Duodenal mucosa (tissue), 2 donors: Measurements from ENCODE around the gene LCE1A.

ENCODE experiments used
- H3K27ac ChIP-seq: one replicate; pipeline ENCODE4 v1.7.0; 2013; ENCODE audit warnings: low read depth, low read length
- H3K27me3 ChIP-seq, 2 donors: one replicate each; pipeline ENCODE4 v1.7.0; 2013; ENCODE audit warnings: low read length in 2 of 2, control low read depth in 1 of 2; ENCODE audit not compliant: insufficient read depth in 2 of 2, control insufficient read depth in 1 of 2
- H3K36me3 ChIP-seq, 2 donors: one replicate each; pipeline ENCODE4 v1.7.0; 2013; ENCODE audit warnings: low read length in 2 of 2, control low read depth in 1 of 2; ENCODE audit not compliant: insufficient read depth in 2 of 2, control insufficient read depth in 1 of 2
- H3K4me1 ChIP-seq, 2 donors: one replicate each; pipeline ENCODE4 v1.7.0; 2013; ENCODE audit warnings: low read length in 2 of 2, control low read depth in 1 of 2; ENCODE audit not compliant: insufficient read depth in 2 of 2, control insufficient read depth in 1 of 2
- H3K4me3 ChIP-seq, 2 donors: one replicate each; pipeline ENCODE4 v1.7.0; 2013; ENCODE audit warnings: low read length in 2 of 2, low read depth in 1 of 2
- H3K9ac ChIP-seq, 2 donors: one replicate each; pipeline ENCODE4 v1.7.0; 2013; ENCODE audit warnings: low read length in 2 of 2, low read depth in 1 of 2
- H3K9me3 ChIP-seq, 2 donors: one replicate each; pipeline ENCODE4 v1.7.0; 2013; ENCODE audit warnings: low read length in 2 of 2, control low read depth in 1 of 2; ENCODE audit not compliant: control insufficient read depth in 1 of 2

Gene LCE1A

GRCh38 chr1:152827173-152827572, at the start of gene LCE1A:
Gene LCE1A, plus strand, starts transcription at chr1:152827473. Its CDS starts 0 bp downstream, at chr1:152827473.
- H3K4me1 ChIP-seq = no peaks in the 10 kb centered on the region
- H3K4me3 ChIP-seq = no peak within 1 kb of the TSS
- H3K9ac ChIP-seq = no peak within 1 kb of the TSS
- H3K9me3 ChIP-seq = no peaks in the 10 kb centered on the region
- H3K27me3 ChIP-seq = peaks cover 0 to 3% of the 10 kb centered on the region in 2 donors
- no peak within 1 kb of the TSS for H3K27ac ChIP-seq
- no peaks in the 10 kb centered on the region for H3K36me3 ChIP-seq

- no peak overlapping the region for H3K4me3 ChIP-seq
- no peak overlapping the region for H3K9ac ChIP-seq
- H3K27ac ChIP-seq = no peak overlapping the region
- H3K9me3 ChIP-seq = no peaks in the 10 kb centered on the region
- H3K4me1 ChIP-seq = no peaks in the 10 kb centered on the region
- H3K36me3 ChIP-seq = no peaks in the 10 kb centered on the region
- no peaks in the 10 kb centered on the region for H3K27me3 ChIP-seq
These were observed 49.6 kb upstream of the LCE1A start for GRCh38 chr1:152777510-152778137.

- Histone ChIP-seq H3K36me3 (no peaks in the 10 kb centered on the region), H3K4me3 (no peak overlapping the region), H3K9me3 (no peaks in the 10 kb centered on the region), H3K27me3 (no peaks in the 10 kb centered on the region), H3K27ac (no peak overlapping the region), H3K9ac (no peak overlapping the region), H3K4me1 (no peaks in the 10 kb centered on the region)
These were observed 44.2 kb upstream of the LCE1A start for GRCh38 chr1:152783095-152783494.

GRCh38 chr1:152786077-152786476, 41.2 kb upstream of the LCE1A start, which contains the start of gene LCE1E:
Gene LCE1E, plus strand, starts transcription at chr1:152786257. Its CDS starts 1,043 bp downstream, at chr1:152787300.
- H3K9ac ChIP-seq = no peak within 1 kb of the TSS
- H3K9me3 ChIP-seq = no peaks in the 10 kb centered on the region
- H3K4me3 ChIP-seq = no peak within 1 kb of the TSS
- no peaks in the 10 kb centered on the region for H3K4me1 ChIP-seq
- no peaks in the 10 kb centered on the region for H3K27me3 ChIP-seq
- H3K36me3 ChIP-seq = no peaks in the 10 kb centered on the region
- H3K27ac ChIP-seq = no peak within 1 kb of the TSS

- no peak overlapping the region for H3K27ac ChIP-seq
- H3K4me1 ChIP-seq = no peaks in the 10 kb centered on the region
- no peak overlapping the region for H3K9ac ChIP-seq
- no peaks in the 10 kb centered on the region for H3K9me3 ChIP-seq
- no peak overlapping the region for H3K4me3 ChIP-seq
- no peaks in the 10 kb centered on the region for H3K27me3 ChIP-seq
- no peaks in the 10 kb centered on the region for H3K36me3 ChIP-seq
These were observed 31.6 kb upstream of the LCE1A start for GRCh38 chr1:152795686-152796085.

GRCh38 chr1:152796421-152796820, 30.9 kb upstream of the LCE1A start, which contains the start of gene LCE1D:
Gene LCE1D, plus strand, starts transcription at chr1:152796721. Its CDS starts 1,074 bp downstream, at chr1:152797795.
- Histone ChIP-seq H3K27ac (no peak within 1 kb of the TSS), H3K36me3 (no peaks in the 10 kb centered on the region), H3K4me3 (no peak within 1 kb of the TSS), H3K27me3 (no peaks in the 10 kb centered on the region), H3K9me3 (no peaks in the 10 kb centered on the region), H3K9ac (no peak within 1 kb of the TSS), H3K4me1 (no peaks in the 10 kb centered on the region)

- Histone ChIP-seq H3K4me1 (no peaks in the 10 kb centered on the region), H3K27me3 (no peaks in the 10 kb centered on the region), H3K27ac (no peak overlapping the region), H3K9ac (no peak overlapping the region), H3K9me3 (no peaks in the 10 kb centered on the region), H3K36me3 (no peaks in the 10 kb centered on the region), H3K4me3 (no peak overlapping the region)
These were observed 25.9 kb upstream of the LCE1A start for GRCh38 chr1:152801333-152801732.

- Histone ChIP-seq H3K36me3 (no peaks in the 10 kb centered on the region), H3K4me3 (no peak within 1 kb of the TSS), H3K4me1 (no peaks in the 10 kb centered on the region), H3K9ac (no peak within 1 kb of the TSS), H3K9me3 (no peaks in the 10 kb centered on the region), H3K27ac (no peak within 1 kb of the TSS), H3K27me3 (no peaks in the 10 kb centered on the region)
These were observed 20.7 kb upstream of the LCE1A start, which contains the start of gene LCE1C for GRCh38 chr1:152806576-152806975. Gene LCE1C, minus strand, starts transcription at chr1:152806651. Its CDS starts 1,173 bp downstream, at chr1:152805478.

- no peak overlapping the region for H3K27ac ChIP-seq
- H3K36me3 ChIP-seq = no peaks in the 10 kb centered on the region
- no peaks in the 10 kb centered on the region for H3K27me3 ChIP-seq
- no peak overlapping the region for H3K4me3 ChIP-seq
- H3K4me1 ChIP-seq = no peaks in the 10 kb centered on the region
- H3K9ac ChIP-seq = no peak overlapping the region
- H3K9me3 ChIP-seq = no peaks in the 10 kb centered on the region
These were observed 16.2 kb upstream of the LCE1A start for GRCh38 chr1:152811050-152811449.

- Histone ChIP-seq H3K27ac (no peak within 1 kb of the TSS), H3K9ac (no peak within 1 kb of the TSS), H3K9me3 (no peaks in the 10 kb centered on the region), H3K4me1 (no peaks in the 10 kb centered on the region), H3K36me3 (no peaks in the 10 kb centered on the region), H3K4me3 (no peak within 1 kb of the TSS), H3K27me3 (no peaks in the 10 kb centered on the region)
These were observed 15.6 kb upstream of the LCE1A start, which contains the start of gene LCE1B for GRCh38 chr1:152811671-152812070. Gene LCE1B, plus strand, starts transcription at chr1:152811971. Its CDS starts 476 bp downstream, at chr1:152812447.
